Fibroblast of lung (primary cell): ENCODE results near the gene RASA3. TPM values are rescaled to one million over a fixed set of nuclear protein-coding genes. Genes with fewer than 3 reads are reported as not detected.
A peak's percentile ranks its signal among the peaks of the same experiment; 100 is the strongest.

Experiments used
- DNase-seq, 2 donors: peaks; one replicate each; pipeline versions ENCODE4 v3.0.0 to v3.0.0-alpha.2; 2010; ENCODE audit warnings: low read depth in 2 of 2
- H2AFZ ChIP-seq: 2 replicates; pipeline ENCODE4 v1.5.1; 2012; ENCODE audit warnings: low read length, control low read depth, inconsistent platforms
- H3K27ac ChIP-seq: 2 replicates; pipeline ENCODE4 v1.5.1; 2011; ENCODE audit warnings: low read length, control low read depth; ENCODE audit not compliant: insufficient read depth
- H3K27me3 ChIP-seq: 2 replicates; pipeline ENCODE4 v1.5.1; 2011; ENCODE audit warnings: mild to moderate bottlenecking, low read length; ENCODE audit not compliant: control insufficient read depth, insufficient read depth
- H3K36me3 ChIP-seq: 2 replicates; pipeline ENCODE4 v1.5.1; 2011; ENCODE audit warnings: low read length; ENCODE audit not compliant: control insufficient read depth, insufficient read depth
- H3K4me1 ChIP-seq: 2 replicates; pipeline ENCODE4 v1.5.1; 2011; ENCODE audit warnings: low read length; ENCODE audit not compliant: control insufficient read depth, insufficient read depth; ENCODE audit errors: extremely low read depth
- H3K4me2 ChIP-seq: 2 replicates; pipeline ENCODE4 v1.5.1; 2011; ENCODE audit warnings: low read length, control low read depth; ENCODE audit not compliant: insufficient read depth; ENCODE audit errors: extremely low read depth
- H3K4me3 ChIP-seq, 4 experiments: fragments of 200-600 bp in 1 of 4; sonication (generic) in 1 of 4; replicated peaks in 1 of 4; 2 replicates each; pipeline ENCODE4 v1.5.1; 2011 to 2016; ENCODE audit warnings: low read length in 4 of 4, low read depth in 3 of 4, mild to moderate bottlenecking in 3 of 4, control low read depth in 2 of 4, inconsistent platforms in 1 of 4, mixed read lengths in 1 of 4; ENCODE audit not compliant: insufficient read depth in 1 of 4; ENCODE audit errors: control extremely low read depth in 1 of 4
- H3K79me2 ChIP-seq: 2 replicates; pipeline ENCODE4 v1.5.1; 2012; ENCODE audit warnings: mild to moderate bottlenecking, low read length, inconsistent platforms; ENCODE audit not compliant: control insufficient read depth, insufficient read depth
- H3K9ac ChIP-seq: 2 replicates; pipeline ENCODE4 v1.5.1; 2011; ENCODE audit warnings: mild to moderate bottlenecking, low read length, control low read depth; ENCODE audit not compliant: insufficient read depth
- H3K9me3 ChIP-seq: 2 replicates; pipeline ENCODE4 v1.5.1; 2012; ENCODE audit warnings: low read depth, low read length; ENCODE audit not compliant: control insufficient read depth, insufficient read depth
- H4K20me1 ChIP-seq: 2 replicates; pipeline ENCODE4 v1.5.1; 2011; ENCODE audit warnings: low read length; ENCODE audit not compliant: control insufficient read depth, insufficient read depth; ENCODE audit errors: extremely low read depth
- CTCF ChIP-seq, 2 donors: IDR thresholded peaks in 1 of 2; conservative IDR thresholded peaks in 1 of 2; 1 replicate in 1 of 2; 2 replicates in 1 of 2; pipeline ENCODE4 v1.5.1; 2011 to 2012; ENCODE audit warnings: low read length in 2 of 2, control low read depth in 1 of 2, inconsistent platforms in 1 of 2, low read depth in 1 of 2, mild to moderate bottlenecking in 1 of 2
- EZH2 ChIP-seq: IDR thresholded peaks from 2 replicates; pipeline ENCODE4 v1.5.1; 2012; ENCODE audit warnings: low read length, control low read depth, mild to moderate bottlenecking; ENCODE audit errors: missing control alignments
- polyA plus RNA-seq, 2 donors: library from polyadenylated mRNA; depleted of rRNA in 1 of 2; stranded (reverse) in 1 of 2; unstranded in 1 of 2; fragments of >200 nt; gene quantifications; 2 replicates each; pipeline ENCODE4 v1.2.1, GENCODE V29; 2011 to 2012; ENCODE audit warnings: missing spikeins in 1 of 2
- total RNA-seq: library from RNA; depleted of rRNA; stranded (reverse); fragments of >200 nt; gene quantifications from 2 replicates; pipeline ENCODE4 v1.2.1, GENCODE V29; 2014

RASA3 gene
- total and polyA plus RNA-seq, 2 donors (not counting 1 experiment from before 2014, with no cell fraction given), result 26.6 to 31.1 TPM

- Histone ChIP-seq H3K4me2 (no peak overlapping the region), H3K36me3 (peaks cover 39% of the 10 kb centered on the region), H3K9ac (no peak overlapping the region), H3K79me2 (no peaks in the 10 kb centered on the region), H3K9me3 (no peaks in the 10 kb centered on the region), H2AFZ (no peak overlapping the region), H3K27me3 (no peaks in the 10 kb centered on the region), H3K4me1 (peaks cover 13% of the 10 kb centered on the region), H3K27ac (peak overlapping the region; percentile 91), H4K20me1 (no peaks in the 10 kb centered on the region), H3K4me3 (no peak overlapping the region)
- no peak for DNase-seq
- TF ChIP-seq CTCF (conservative IDR thresholded peaks at IDR 0.05 in 1 of 2, IDR thresholded peaks at IDR 0.05 in 1 of 2; ENCODE audit: low read depth in 1 of 2, low read length in 2 of 2) (no peak), EZH2 (no peak)
Observed at GRCh38 chr13:113999618-113999910, 132.9 kb downstream of the RASA3 start.

GRCh38 chr13:113998781-113999617 is 133.4 kb downstream of the RASA3 start:
- no peak overlapping the region for H3K4me3 ChIP-seq
- no peaks in the 10 kb centered on the region for H3K27me3 ChIP-seq
- no peak overlapping the region for H2AFZ ChIP-seq
- peak overlapping the region; percentile 91 for H3K27ac ChIP-seq
- H3K9me3 ChIP-seq, result no peaks in the 10 kb centered on the region
- H3K4me1 ChIP-seq, result peaks cover 13% of the 10 kb centered on the region
- no peak overlapping the region for H3K4me2 ChIP-seq
- no peak for DNase-seq
- H3K36me3 ChIP-seq, result peaks cover 39% of the 10 kb centered on the region
- H4K20me1 ChIP-seq, result no peaks in the 10 kb centered on the region
- peak overlapping the region; percentile 32 for H3K9ac ChIP-seq
- no peaks in the 10 kb centered on the region for H3K79me2 ChIP-seq
- TF ChIP-seq CTCF (conservative IDR thresholded peaks at IDR 0.05 in 1 of 2, IDR thresholded peaks at IDR 0.05 in 1 of 2; ENCODE audit: low read depth in 1 of 2, low read length in 2 of 2), result no peak
- TF ChIP-seq EZH2, result no peak

DNA sequence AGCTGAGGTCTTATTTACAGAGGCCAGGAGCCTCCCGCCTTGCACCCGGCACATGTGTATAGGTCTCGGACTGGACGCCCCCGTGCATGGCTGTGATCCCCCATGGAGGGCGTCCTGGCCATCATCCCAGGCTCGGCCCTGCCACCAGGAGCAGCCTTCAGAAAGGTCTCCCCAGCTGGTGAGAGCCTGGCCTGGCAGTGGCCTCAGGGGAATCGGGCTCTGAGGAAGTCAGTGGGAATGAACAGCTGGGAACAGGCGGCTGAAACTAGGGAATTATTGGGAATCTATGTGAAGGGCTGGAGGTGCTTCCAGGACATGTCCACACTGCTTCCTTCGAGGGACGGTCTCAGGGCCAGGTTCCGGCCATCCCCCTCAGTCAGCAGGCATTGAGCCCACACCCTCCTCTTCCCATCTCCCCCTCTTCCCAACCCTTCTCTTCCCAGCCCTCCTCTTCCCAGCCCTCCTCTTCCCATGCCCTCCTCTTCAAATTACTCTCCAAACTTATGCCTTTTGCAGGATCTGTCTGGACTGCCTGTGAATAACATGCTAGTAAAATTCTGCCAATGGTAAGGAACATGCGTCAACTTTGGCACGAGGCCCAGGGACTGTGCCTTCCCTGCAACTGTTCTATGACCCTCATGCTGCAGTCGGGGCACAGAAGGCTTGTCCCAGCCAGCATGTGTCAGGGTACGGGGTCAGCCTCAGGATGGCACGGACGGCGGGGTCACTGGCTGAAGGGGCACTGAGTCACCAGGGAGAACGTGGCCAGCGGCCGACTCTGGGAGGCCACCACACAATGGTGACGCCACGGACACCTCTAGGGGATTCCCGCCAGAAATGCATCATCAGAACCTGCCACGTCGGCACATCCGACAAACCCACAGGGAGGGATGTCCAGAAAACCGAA is 134.3 kb downstream of the RASA3 start:
- Histone ChIP-seq H3K9me3 (no peaks in the 10 kb centered on the region), H2AFZ (no peak overlapping the region), H3K4me3 (no peak overlapping the region), H3K27ac (peak overlapping the region; percentile 91), H4K20me1 (no peaks in the 10 kb centered on the region), H3K27me3 (no peaks in the 10 kb centered on the region), H3K4me1 (peaks cover 13% of the 10 kb centered on the region), H3K9ac (peak overlapping the region; percentile 32), H3K36me3 (peaks cover 38% of the 10 kb centered on the region), H3K4me2 (peak overlapping the region; percentile 51), H3K79me2 (no peaks in the 10 kb centered on the region)
- TF ChIP-seq CTCF (conservative IDR thresholded peaks at IDR 0.05 in 1 of 2, IDR thresholded peaks at IDR 0.05 in 1 of 2; ENCODE audit: low read depth in 1 of 2, low read length in 2 of 2) (no peak), EZH2 (no peak)
- DNase-seq, result peak; percentile 21 to 95
